ENCODE data around the gene TARBP1. TPM values are rescaled to one million over a fixed set of nuclear protein-coding genes. Genes with fewer than 3 reads are reported as not detected.
A peak's percentile ranks its signal among the peaks of the same experiment; 100 is the strongest.
"Not testable (repeated sequence)": the region's sequence is repeated elsewhere in the genome, so short reads cannot be mapped to it uniquely, and the experiment has no call there.

Gene TARBP1
- total RNA-seq, 6 donors from 2014 or later, result 17.6 to 51.2 (median 25.8) TPM

GRCh38 chr1:234381699-234382555 lies 97.1 kb downstream of the TARBP1 start:
- Histone ChIP-seq H3K9me3 (no peaks in the 10 kb centered on the region), H3K4me3 (no peak overlapping the region), H3K36me3 (peaks cover 10 to 51% (median 16%) of the 10 kb centered on the region in 4 donors), H3K27ac (no peak overlapping the region), H3K4me1 (no peaks in the 10 kb centered on the region), H3K27me3 (no peaks in the 10 kb centered on the region)
- TF ChIP-seq POLR2AphosphoS5 (IDR thresholded peaks at IDR 0.05) (no peak), EP300 (IDR thresholded peaks at IDR 0.05) (no peak), POLR2A (IDR thresholded peaks at IDR 0.05) (no peak)
- no peak for ATAC-seq (ENCODE audit: low FRiP score in 2 of 2)
- no peak for DNase-seq
- 89 to 90% methylated on average over 10 of the region's 10 CpGs for WGBS, 2 donors

DNA sequence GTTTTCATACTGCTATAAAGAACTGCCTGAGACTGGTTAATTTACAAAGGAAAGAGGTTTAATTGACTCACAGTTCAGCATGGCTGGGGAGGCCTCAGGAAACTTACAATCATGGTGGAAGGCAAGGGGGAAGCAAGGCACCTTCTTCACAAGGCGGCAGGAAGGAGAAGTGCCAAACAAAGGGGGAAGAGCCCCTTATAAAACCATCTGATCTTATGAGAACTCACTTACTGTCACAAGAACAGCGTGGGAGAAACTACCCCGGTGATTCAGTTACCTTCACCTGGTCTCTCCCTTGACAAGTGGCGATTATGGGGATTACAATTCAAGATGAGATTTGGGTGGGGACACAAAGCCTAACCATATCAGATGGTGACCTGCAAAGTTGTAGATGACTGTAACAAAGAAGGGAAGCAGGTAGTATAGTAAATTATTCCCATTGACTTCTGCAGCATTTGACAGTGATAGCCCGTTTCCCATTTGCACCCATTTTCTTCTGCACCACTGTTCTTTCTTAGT lies 99.3 kb downstream of the TARBP1 start:
- not testable (repeated sequence) for H3K27ac ChIP-seq; H3K4me3 ChIP-seq; ATAC-seq (ENCODE audit: low FRiP score in 2 of 2); H3K27me3 ChIP-seq; H3K9me3 ChIP-seq; DNase-seq
- 90 to 97% methylated on average over 5 of the region's 5 CpGs for WGBS, 2 donors
- Histone ChIP-seq H3K4me1 (peaks cover 2 to 12% (median 6%) of the 10 kb centered on the region in 4 donors), H3K36me3 (peaks cover 10 to 55% (median 23%) of the 10 kb centered on the region in 4 donors)

- 86 to 95% methylated on average over 7 of the region's 7 CpGs for WGBS, 2 donors
- Histone ChIP-seq H3K4me1 (peaks cover 14 to 29% (median 17%) of the 10 kb centered on the region in 4 donors), H3K9me3 (no peaks in the 10 kb centered on the region), H3K4me3 (no peak overlapping the region), H3K27ac (no peak overlapping the region), H3K27me3 (no peaks in the 10 kb centered on the region), H3K36me3 (peaks cover 10 to 40% (median 23%) of the 10 kb centered on the region in 4 donors)
- ATAC-seq (ENCODE audit: low FRiP score in 2 of 2) (no peak), DNase-seq (no peak)
- TF ChIP-seq EP300 (IDR thresholded peaks at IDR 0.05), result no peak
- no peak for TF ChIP-seq POLR2AphosphoS5 (IDR thresholded peaks at IDR 0.05)
- TF ChIP-seq POLR2A (IDR thresholded peaks at IDR 0.05), result no peak
- no peak for TF ChIP-seq CTCF (IDR thresholded peaks at IDR 0.05)
Observed at GRCh38 chr1:234375672-234376071, 103.3 kb downstream of the TARBP1 start.

- ATAC-seq (ENCODE audit: low FRiP score in 2 of 2) (peak; percentile 62 to 64), DNase-seq (no peak)
- H3K4me3 ChIP-seq, result peak overlapping the region; percentile 66 to 90 (median 76)
- TF ChIP-seq POLR2AphosphoS5 (IDR thresholded peaks at IDR 0.05) (no peak), POLR2A (IDR thresholded peaks at IDR 0.05) (no peak), CTCF (IDR thresholded peaks at IDR 0.05) (no peak), EP300 (IDR thresholded peaks at IDR 0.05) (no peak)
- no peaks in the 10 kb centered on the region for H3K9me3 ChIP-seq
- peak overlapping the region; percentile 97 to 99 (median 98) for H3K27ac ChIP-seq
- no peaks in the 10 kb centered on the region for H3K27me3 ChIP-seq
- peaks cover 7 to 29% (median 18%) of the 10 kb centered on the region in 4 donors for H3K36me3 ChIP-seq
- 3 to 4% methylated on average over 6 of the region's 6 CpGs for WGBS, 2 donors
- H3K4me1 ChIP-seq, result peaks cover 14 to 29% (median 17%) of the 10 kb centered on the region in 4 donors
Observed at GRCh38 chr1:234373959-234374254, 105.1 kb downstream of the TARBP1 start.

DNA sequence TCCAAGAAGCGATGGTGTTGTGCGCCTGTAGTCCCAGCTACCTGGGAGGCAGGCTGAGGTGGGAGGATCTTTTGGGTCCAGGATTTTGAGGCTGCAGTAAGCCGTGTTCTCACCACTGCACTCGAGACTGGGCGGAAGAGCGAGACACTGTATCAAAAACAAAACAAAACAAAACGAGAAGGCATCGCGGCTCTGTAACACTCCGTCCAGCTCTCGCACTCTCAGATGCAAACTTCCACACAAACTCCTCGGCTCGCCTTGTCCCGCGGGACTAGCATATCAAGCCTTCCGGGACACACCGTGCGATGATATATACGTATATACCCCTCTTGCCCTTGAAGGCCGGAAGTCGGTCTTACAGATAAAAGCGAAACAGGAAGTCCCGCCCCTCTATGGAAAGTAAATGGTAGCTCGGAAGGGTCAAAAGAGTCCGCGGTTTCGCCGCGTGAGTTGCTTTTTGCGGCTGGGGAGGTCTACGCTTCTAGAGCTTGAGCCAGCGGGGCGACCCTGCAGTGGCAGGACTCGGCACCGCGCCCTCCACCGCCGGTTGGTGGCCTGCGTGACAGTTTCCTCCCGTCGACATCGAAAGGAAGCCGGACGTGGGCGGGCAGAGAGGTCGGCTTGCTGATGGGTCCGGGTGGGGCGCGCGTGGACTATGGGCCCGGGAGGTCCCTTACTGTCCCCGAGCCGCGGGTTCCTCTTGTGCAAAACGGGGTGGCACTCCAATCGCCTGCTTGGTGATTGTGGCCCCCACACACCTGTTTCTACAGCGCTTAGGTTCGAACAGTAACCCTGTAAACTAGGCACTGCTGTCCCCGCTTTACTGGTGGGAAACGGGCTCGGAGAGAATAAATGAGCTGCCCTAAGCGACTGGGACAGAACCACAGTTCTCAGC lies 105.7 kb downstream of the TARBP1 start, which contains the start of gene COA6:
Gene COA6 (plus strand): TSS at position 393 of the 895 bp plus-strand sequence. CDS start 11 bp downstream, at position 404.
- 1% methylated on average over 35 to 61 of the region's 62 CpGs for whole genome bisulfite sequencing, 2 donors
- peak in 1 of 6 experiments; percentile 49 for TF ChIP-seq CTCF (IDR thresholded peaks at IDR 0.05)
- peak in 3 of 4 donors; percentile 75 to 88 (median 78) for TF ChIP-seq POLR2A (IDR thresholded peaks at IDR 0.05)
- peak in 1 of 4 donors; percentile 48 for TF ChIP-seq EP300 (IDR thresholded peaks at IDR 0.05)
- peak; percentile 91 to 94 for TF ChIP-seq POLR2AphosphoS5 (IDR thresholded peaks at IDR 0.05)
- peak; percentile 97 to 98 for ATAC-seq (ENCODE audit: low FRiP score in 2 of 2)

More for the DNA sequence above, 105.7 kb downstream of the TARBP1 start, which contains the start of gene COA6:
- Histone ChIP-seq H3K4me1 (peaks cover 14 to 29% (median 17%) of the 10 kb centered on the region in 4 donors), H3K4me3 (peak within 1 kb of the TSS; percentile 66 to 90 (median 76)), H3K9me3 (no peaks in the 10 kb centered on the region), H3K27ac (peak within 1 kb of the TSS; percentile 97 to 99 (median 98)), H3K27me3 (no peaks in the 10 kb centered on the region), H3K36me3 (peaks cover 6 to 25% (median 17%) of the 10 kb centered on the region in 4 donors)
- peak; percentile 91 to 96 for DNase-seq
